WTC11 (cell line): ENCODE measurements around the gene FAHD2B. TPM values are rescaled to one million over a fixed set of nuclear protein-coding genes. Genes with fewer than 3 reads are reported as not detected.

Source experiments
- ATAC-seq: fragments of 200-7000 bp; cut with Tn5 transposase; 2 replicates; pipeline ENCODE4 v1.10.0; 2021; ENCODE audit warnings: mild to moderate bottlenecking, moderate library complexity
- CTCF ChIA-PET: fragments of 300-600 bp; sonication (Branson Sonifier 250); formaldehyde crosslinking; loops from one replicate; lab custom pipeline; 2021; ENCODE audit warnings: antibody characterized with exemption; lab: Charles Lee
- POLR2A ChIA-PET: fragments of 350-600 bp; sonication (Branson Sonifier 250); formaldehyde crosslinking; loops from one replicate; lab custom pipeline; 2021; ENCODE audit warnings: antibody characterized with exemption; lab: Charles Lee
- DNase-seq: peaks from one replicate; pipeline ENCODE4 v3.0.0; 2021; ENCODE audit warnings: low spot score
- H3K27ac Mint-ChIP-seq: 2 replicates; pipeline ENCODE4 v1.8.0; 2021; ENCODE audit warnings: mixed read lengths
- H3K27me3 Mint-ChIP-seq: 2 replicates; pipeline ENCODE4 v1.8.0; 2021; ENCODE audit warnings: low read depth, mild to moderate bottlenecking, moderate library complexity, mixed read lengths
- H3K36me3 Mint-ChIP-seq: 2 replicates; pipeline ENCODE4 v1.8.0; 2021; ENCODE audit warnings: mixed read lengths
- H3K4me1 Mint-ChIP-seq: 2 replicates; pipeline ENCODE4 v1.8.0; 2022; ENCODE audit warnings: mixed read lengths
- H3K4me3 Mint-ChIP-seq: 2 replicates; pipeline ENCODE4 v1.8.0; 2021; ENCODE audit warnings: mild to moderate bottlenecking, moderate library complexity, mixed read lengths
- H3K9me3 Mint-ChIP-seq: 2 replicates; pipeline ENCODE4 v1.8.0; 2021; ENCODE audit warnings: mixed read lengths
- CREB1 ChIP-seq: sonication (generic); formaldehyde crosslinking; IDR thresholded peaks from 2 replicates; pipeline ENCODE4 v1.8.0; 2023; ENCODE audit warnings: mild to moderate bottlenecking, missing genetic modification reagents
- ELF4 ChIP-seq: sonication (generic); formaldehyde crosslinking; IDR thresholded peaks from 2 replicates; pipeline ENCODE4 v1.8.1; 2022; ENCODE audit warnings: low read depth, mild to moderate bottlenecking, moderate library complexity, missing genetic modification reagents
- ETV6 ChIP-seq: sonication (generic); formaldehyde crosslinking; IDR thresholded peaks from 2 replicates; pipeline ENCODE4 v1.8.1; 2022; ENCODE audit warnings: mild to moderate bottlenecking, missing genetic modification reagents
- JAZF1 ChIP-seq: fragments of 250-450 bp; sonication (Bioruptor Pico); IDR thresholded peaks from 2 replicates; pipeline ENCODE4 v1.9.0; 2021; ENCODE audit warnings: moderate library complexity, mild to moderate bottlenecking, inconsistent platforms
- MYBL2 ChIP-seq: sonication (generic); formaldehyde crosslinking; IDR thresholded peaks from 2 replicates; pipeline ENCODE4 v1.8.1; 2023; ENCODE audit warnings: mild to moderate bottlenecking, moderate library complexity, missing genetic modification reagents
- NR2C2 ChIP-seq: sonication (generic); formaldehyde crosslinking; IDR thresholded peaks from 2 replicates; pipeline ENCODE4 v1.8.0; 2022; ENCODE audit warnings: mild to moderate bottlenecking, missing genetic modification reagents
- SOX15 ChIP-seq: fragments of 250-450 bp; sonication (Bioruptor Pico); IDR thresholded peaks from 2 replicates; pipeline ENCODE4 v1.9.0; 2021; ENCODE audit warnings: mild to moderate bottlenecking
- TEAD1 ChIP-seq: sonication (generic); formaldehyde crosslinking; IDR thresholded peaks from 2 replicates; pipeline ENCODE4 v1.8.0; 2022; ENCODE audit warnings: mild to moderate bottlenecking, missing genetic modification reagents
- TEAD4 ChIP-seq: sonication (generic); formaldehyde crosslinking; IDR thresholded peaks from 2 replicates; pipeline ENCODE4 v1.8.0; 2022; ENCODE audit warnings: mild to moderate bottlenecking, missing genetic modification reagents
- ZNF138 ChIP-seq: sonication (generic); formaldehyde crosslinking; conservative IDR thresholded peaks from 2 replicates; pipeline ENCODE4 v1.8.1; 2022; ENCODE audit warnings: mild to moderate bottlenecking, moderate library complexity, missing genetic modification reagents
- ZNF232 ChIP-seq: sonication (generic); formaldehyde crosslinking; IDR thresholded peaks from 2 replicates; pipeline ENCODE4 v1.8.0; 2022; ENCODE audit warnings: mild to moderate bottlenecking, missing genetic modification reagents
- ZNF396 ChIP-seq: fragments of 250-450 bp; sonication (Bioruptor Pico); IDR thresholded peaks from 2 replicates; pipeline ENCODE4 v1.8.0; 2021; ENCODE audit warnings: mild to moderate bottlenecking, moderate library complexity, borderline replicate concordance
- total RNA-seq: library from RNA; stranded (reverse); gene quantifications from 3 replicates; pipeline ENCODE4 v1.2.3, GENCODE V29; 2021
- TF ChIP-seq, protein P1 (sequence below): sonication (generic); formaldehyde crosslinking; conservative IDR thresholded peaks from 2 replicates; pipeline ENCODE4 v1.8.1; 2023; ENCODE audit warnings: mild to moderate bottlenecking, low read depth, missing genetic modification reagents, moderate library complexity
- TF ChIP-seq, protein P2 (sequence below): sonication (generic); formaldehyde crosslinking; IDR thresholded peaks from 2 replicates; pipeline ENCODE4 v1.8.1; 2023; ENCODE audit warnings: mild to moderate bottlenecking, missing genetic modification reagents, borderline replicate concordance
- TF ChIP-seq, protein P3 (sequence below): sonication (generic); formaldehyde crosslinking; IDR thresholded peaks from 2 replicates; pipeline ENCODE4 v1.8.1; 2022; ENCODE audit warnings: low read depth, mild to moderate bottlenecking, moderate library complexity, missing genetic modification reagents, borderline replicate concordance
- TF ChIP-seq, protein P4 (sequence below): fragments of 200-600 bp; IDR thresholded peaks from 2 replicates; pipeline ENCODE4 v1.8.0; 2022; ENCODE audit warnings: antibody characterized with exemption
- TF ChIP-seq, protein P5 (sequence below): sonication (generic); formaldehyde crosslinking; conservative IDR thresholded peaks from 2 replicates; pipeline ENCODE4 v1.8.1; 2022; ENCODE audit warnings: mild to moderate bottlenecking, missing genetic modification reagents
- TF ChIP-seq, protein P6 (sequence below): sonication (generic); formaldehyde crosslinking; IDR thresholded peaks from 2 replicates; pipeline ENCODE4 v1.8.0; 2022; ENCODE audit warnings: mild to moderate bottlenecking, missing genetic modification reagents
- TF ChIP-seq, protein P7 (sequence below): fragments of 250-450 bp; sonication (Bioruptor Pico); IDR thresholded peaks from 2 replicates; pipeline ENCODE4 v1.9.0; 2021; ENCODE audit warnings: moderate library complexity, mild to moderate bottlenecking, inconsistent platforms, borderline replicate concordance

Gene FAHD2B
- total RNA-seq, 1 experiment from 2014 or later: 45.2 TPM

DNA sequence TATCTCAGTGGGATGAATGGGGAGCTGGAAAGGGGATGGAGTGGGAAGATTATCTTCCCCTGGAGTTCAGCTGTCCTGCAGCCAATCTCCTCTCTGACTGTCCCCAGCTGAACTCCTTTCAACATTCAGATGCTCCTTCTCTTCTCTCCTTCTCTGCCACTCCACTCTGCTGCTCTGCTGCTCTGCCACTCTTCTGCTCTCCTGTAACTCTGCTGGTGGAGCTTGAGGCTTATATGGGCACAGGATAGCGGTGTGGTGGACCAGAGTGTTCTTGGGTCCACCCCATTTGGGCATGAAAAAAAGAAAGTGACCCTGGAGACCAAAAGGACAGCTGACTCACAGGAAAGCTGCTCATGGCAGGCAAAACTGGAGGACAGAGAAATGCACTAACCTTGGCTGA lies 26.6 kb downstream of the FAHD2B start:
- peaks cover 29% of the 10 kb centered on the region for H3K4me1 Mint-ChIP-seq
- TF ChIP-seq, protein P1, sequence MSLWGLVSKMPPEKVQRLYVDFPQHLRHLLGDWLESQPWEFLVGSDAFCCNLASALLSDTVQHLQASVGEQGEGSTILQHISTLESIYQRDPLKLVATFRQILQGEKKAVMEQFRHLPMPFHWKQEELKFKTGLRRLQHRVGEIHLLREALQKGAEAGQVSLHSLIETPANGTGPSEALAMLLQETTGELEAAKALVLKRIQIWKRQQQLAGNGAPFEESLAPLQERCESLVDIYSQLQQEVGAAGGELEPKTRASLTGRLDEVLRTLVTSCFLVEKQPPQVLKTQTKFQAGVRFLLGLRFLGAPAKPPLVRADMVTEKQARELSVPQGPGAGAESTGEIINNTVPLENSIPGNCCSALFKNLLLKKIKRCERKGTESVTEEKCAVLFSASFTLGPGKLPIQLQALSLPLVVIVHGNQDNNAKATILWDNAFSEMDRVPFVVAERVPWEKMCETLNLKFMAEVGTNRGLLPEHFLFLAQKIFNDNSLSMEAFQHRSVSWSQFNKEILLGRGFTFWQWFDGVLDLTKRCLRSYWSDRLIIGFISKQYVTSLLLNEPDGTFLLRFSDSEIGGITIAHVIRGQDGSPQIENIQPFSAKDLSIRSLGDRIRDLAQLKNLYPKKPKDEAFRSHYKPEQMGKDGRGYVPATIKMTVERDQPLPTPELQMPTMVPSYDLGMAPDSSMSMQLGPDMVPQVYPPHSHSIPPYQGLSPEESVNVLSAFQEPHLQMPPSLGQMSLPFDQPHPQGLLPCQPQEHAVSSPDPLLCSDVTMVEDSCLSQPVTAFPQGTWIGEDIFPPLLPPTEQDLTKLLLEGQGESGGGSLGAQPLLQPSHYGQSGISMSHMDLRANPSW (CRISPR knock-in tag): no peak
- TF ChIP-seq NR2C2 (CRISPR knock-in tag) (no peak), MYBL2 (CRISPR knock-in tag) (no peak), ELF4 (CRISPR knock-in tag) (no peak), ETV6 (no peak), SOX15 (no peak), ZNF138 (CRISPR knock-in tag) (no peak), ZNF232 (CRISPR knock-in tag) (no peak), CREB1 (CRISPR knock-in tag) (no peak), ZNF396 (CRISPR knock-in tag) (no peak), TEAD4 (CRISPR knock-in tag) (no peak), TEAD1 (CRISPR knock-in tag) (no peak), JAZF1 (CRISPR knock-in tag) (no peak)
- TF ChIP-seq, protein P2, sequence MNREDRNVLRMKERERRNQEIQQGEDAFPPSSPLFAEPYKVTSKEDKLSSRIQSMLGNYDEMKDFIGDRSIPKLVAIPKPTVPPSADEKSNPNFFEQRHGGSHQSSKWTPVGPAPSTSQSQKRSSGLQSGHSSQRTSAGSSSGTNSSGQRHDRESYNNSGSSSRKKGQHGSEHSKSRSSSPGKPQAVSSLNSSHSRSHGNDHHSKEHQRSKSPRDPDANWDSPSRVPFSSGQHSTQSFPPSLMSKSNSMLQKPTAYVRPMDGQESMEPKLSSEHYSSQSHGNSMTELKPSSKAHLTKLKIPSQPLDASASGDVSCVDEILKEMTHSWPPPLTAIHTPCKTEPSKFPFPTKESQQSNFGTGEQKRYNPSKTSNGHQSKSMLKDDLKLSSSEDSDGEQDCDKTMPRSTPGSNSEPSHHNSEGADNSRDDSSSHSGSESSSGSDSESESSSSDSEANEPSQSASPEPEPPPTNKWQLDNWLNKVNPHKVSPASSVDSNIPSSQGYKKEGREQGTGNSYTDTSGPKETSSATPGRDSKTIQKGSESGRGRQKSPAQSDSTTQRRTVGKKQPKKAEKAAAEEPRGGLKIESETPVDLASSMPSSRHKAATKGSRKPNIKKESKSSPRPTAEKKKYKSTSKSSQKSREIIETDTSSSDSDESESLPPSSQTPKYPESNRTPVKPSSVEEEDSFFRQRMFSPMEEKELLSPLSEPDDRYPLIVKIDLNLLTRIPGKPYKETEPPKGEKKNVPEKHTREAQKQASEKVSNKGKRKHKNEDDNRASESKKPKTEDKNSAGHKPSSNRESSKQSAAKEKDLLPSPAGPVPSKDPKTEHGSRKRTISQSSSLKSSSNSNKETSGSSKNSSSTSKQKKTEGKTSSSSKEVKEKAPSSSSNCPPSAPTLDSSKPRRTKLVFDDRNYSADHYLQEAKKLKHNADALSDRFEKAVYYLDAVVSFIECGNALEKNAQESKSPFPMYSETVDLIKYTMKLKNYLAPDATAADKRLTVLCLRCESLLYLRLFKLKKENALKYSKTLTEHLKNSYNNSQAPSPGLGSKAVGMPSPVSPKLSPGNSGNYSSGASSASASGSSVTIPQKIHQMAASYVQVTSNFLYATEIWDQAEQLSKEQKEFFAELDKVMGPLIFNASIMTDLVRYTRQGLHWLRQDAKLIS (CRISPR knock-in tag): no peak
- TF ChIP-seq, protein P3, sequence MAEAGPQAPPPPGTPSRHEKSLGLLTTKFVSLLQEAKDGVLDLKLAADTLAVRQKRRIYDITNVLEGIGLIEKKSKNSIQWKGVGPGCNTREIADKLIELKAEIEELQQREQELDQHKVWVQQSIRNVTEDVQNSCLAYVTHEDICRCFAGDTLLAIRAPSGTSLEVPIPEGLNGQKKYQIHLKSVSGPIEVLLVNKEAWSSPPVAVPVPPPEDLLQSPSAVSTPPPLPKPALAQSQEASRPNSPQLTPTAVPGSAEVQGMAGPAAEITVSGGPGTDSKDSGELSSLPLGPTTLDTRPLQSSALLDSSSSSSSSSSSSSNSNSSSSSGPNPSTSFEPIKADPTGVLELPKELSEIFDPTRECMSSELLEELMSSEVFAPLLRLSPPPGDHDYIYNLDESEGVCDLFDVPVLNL (CRISPR knock-in tag): no peak
- TF ChIP-seq, protein P4, sequence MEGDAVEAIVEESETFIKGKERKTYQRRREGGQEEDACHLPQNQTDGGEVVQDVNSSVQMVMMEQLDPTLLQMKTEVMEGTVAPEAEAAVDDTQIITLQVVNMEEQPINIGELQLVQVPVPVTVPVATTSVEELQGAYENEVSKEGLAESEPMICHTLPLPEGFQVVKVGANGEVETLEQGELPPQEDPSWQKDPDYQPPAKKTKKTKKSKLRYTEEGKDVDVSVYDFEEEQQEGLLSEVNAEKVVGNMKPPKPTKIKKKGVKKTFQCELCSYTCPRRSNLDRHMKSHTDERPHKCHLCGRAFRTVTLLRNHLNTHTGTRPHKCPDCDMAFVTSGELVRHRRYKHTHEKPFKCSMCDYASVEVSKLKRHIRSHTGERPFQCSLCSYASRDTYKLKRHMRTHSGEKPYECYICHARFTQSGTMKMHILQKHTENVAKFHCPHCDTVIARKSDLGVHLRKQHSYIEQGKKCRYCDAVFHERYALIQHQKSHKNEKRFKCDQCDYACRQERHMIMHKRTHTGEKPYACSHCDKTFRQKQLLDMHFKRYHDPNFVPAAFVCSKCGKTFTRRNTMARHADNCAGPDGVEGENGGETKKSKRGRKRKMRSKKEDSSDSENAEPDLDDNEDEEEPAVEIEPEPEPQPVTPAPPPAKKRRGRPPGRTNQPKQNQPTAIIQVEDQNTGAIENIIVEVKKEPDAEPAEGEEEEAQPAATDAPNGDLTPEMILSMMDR: no peak
- TF ChIP-seq, protein P5, sequence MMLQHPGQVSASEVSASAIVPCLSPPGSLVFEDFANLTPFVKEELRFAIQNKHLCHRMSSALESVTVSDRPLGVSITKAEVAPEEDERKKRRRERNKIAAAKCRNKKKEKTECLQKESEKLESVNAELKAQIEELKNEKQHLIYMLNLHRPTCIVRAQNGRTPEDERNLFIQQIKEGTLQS: no peak
- TF ChIP-seq, protein P6, sequence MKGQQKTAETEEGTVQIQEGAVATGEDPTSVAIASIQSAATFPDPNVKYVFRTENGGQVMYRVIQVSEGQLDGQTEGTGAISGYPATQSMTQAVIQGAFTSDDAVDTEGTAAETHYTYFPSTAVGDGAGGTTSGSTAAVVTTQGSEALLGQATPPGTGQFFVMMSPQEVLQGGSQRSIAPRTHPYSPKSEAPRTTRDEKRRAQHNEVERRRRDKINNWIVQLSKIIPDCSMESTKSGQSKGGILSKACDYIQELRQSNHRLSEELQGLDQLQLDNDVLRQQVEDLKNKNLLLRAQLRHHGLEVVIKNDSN (CRISPR knock-in tag): no peak
- TF ChIP-seq, protein P7, sequence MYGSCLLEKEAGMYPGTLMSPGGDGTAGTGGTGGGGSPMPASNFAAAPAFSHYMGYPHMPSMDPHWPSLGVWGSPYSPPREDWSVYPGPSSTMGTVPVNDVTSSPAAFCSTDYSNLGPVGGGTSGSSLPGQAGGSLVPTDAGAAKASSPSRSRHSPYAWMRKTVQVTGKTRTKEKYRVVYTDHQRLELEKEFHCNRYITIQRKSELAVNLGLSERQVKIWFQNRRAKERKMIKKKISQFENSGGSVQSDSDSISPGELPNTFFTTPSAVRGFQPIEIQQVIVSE (CRISPR knock-in tag): no peak
- no peak overlapping the region for H3K27ac Mint-ChIP-seq
- H3K9me3 Mint-ChIP-seq: peaks cover 17% of the 10 kb centered on the region
- DNase-seq: no peak
- ATAC-seq: no peak
- ChIA-PET CTCF (no interaction called here), POLR2A (no interaction called here)
- no peak overlapping the region for H3K4me3 Mint-ChIP-seq
- H3K27me3 Mint-ChIP-seq: peaks cover 16% of the 10 kb centered on the region
- H3K36me3 Mint-ChIP-seq: peaks cover 11% of the 10 kb centered on the region
